ENCODE measurements around the gene SLC35B1.

The SLC35B1 gene

DNA sequence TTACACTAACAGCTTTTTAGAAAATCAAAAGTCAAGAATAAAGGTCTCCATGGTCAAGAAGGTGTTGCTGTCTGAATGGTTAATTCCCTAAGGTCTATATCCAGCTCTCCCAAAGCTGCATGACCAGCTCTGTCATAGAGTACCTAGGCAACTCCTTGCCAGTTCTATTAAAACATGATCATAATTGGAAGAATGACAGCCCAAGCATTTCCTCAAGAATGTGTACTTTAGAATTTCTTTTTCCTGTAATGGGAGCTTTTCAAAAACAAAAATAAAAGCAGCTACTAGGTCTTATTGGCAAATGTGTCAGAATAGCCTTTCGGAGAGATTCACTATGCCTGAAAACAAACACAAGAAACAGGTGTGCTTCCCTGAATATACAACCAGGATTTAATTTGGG lies 37.8 kb downstream of the SLC35B1 start:
- DNase-seq = no peak

DNA sequence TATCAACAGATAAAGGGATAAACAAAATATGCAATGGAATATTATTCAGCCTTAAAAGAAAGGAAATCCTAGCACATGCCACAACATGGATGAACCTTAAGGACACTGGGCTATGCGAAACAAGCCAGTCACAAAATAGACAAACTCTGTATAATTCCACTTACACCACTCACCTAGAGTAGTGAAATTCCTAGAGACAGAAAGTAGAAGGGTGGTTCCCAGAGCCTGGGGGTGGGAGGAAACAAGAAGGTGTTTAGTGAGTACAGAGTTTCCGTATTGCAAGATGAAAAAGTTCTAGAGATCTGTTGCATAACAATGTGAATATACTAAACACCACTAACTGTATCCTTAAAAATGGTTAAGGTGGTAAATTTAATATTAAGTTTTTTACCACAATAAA lies 39.9 kb downstream of the SLC35B1 start:
- DNase-seq = no peak

DNA sequence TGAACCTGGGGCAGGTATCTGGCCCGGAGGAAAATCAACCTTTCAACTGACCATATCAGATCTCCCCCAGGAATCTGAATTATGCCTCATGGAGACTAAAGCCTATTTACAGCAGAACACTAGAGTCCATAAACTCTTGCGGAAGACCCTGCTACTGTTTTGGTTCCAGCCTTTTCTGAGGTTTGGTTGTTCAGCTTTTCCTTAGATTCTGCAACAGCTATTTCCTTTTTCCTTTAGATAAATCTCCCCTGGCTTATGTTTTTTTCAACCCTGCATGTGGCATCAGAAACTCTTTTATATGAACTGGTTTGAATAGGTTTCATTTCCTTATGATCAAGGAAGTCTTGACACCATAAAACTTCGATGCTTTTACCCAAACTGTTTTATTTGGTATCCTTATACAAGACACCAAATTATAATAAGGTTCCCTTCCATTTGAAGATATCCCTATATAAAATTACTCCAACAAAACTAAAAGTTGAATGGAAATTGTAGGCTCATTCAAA lies 43.0 kb downstream of the SLC35B1 start:
- no peak for DNase-seq

DNA sequence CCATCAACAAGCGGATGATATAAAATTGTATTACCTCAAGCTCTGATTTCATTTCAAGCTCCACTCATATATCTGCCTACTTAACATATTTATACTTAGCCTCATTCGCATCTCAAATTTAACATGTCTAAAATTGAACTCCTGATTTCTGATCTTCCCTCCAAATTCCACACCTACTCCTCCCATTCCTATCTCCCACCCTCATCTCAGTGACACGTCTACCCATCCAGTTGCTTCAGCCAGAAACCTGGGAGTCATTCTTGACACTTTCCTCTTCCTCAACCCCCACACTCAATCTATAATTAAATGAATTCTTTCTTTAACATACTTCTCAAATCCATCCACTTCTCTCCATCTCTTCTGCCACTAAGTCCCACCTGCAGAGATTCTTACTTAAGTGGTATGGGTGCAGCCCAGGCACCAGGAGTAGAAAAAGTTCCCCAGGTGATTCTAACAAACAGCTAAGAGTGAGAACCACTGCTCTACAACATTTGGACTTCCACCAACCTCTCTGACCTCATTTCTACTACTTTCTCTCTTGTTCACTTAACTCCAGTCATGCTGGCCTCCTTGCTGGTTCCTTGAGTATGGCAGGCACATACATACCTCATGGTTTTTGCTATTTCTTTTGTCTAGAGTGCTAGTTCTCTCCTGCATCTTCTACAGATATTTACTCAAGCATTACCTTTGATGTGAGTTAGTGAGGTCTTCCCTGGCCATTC lies 47.9 kb downstream of the SLC35B1 start:
- DNase-seq = no peak

DNA sequence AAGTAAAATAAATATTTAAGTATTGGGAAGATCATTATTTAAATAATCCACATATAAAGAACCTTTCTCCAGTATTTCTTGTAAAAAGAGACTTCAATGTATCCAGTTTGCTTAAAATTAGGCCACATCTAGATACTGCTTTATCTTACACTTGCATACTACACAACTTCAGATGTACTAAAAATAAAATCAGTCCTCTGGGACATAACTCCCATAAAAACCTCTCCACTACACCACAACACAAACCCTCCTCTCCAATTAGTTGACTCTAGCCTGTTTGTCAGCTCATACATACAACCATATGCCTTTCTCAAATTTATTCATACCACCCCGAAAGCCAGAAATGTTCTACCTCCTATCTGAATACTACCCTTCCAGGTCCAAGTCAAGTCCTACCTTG lies 51.5 kb downstream of the SLC35B1 start:
- no peak for DNase-seq
